Keratinocyte (primary cell): Measurements from ENCODE around the gene GRIA1. TPM values are rescaled to one million over a fixed set of nuclear protein-coding genes. Genes with fewer than 3 reads are reported as not detected.

Source experiments
- DNase-seq: peaks from one replicate; pipeline ENCODE4 v3.0.0-alpha.2; 2011; ENCODE audit warnings: low read depth, missing footprints, low spot score
- FAIRE-seq: peaks from 2 replicates; lab custom pipeline; 2011; peaks lifted over from hg19 to GRCh38; lab: Jason Lieb, UNC
- H2AFZ ChIP-seq: 2 replicates; pipeline ENCODE4 v1.6.0; 2012; ENCODE audit warnings: low read length, control low read depth, inconsistent platforms; ENCODE audit not compliant: control insufficient read depth
- H3K27ac ChIP-seq: 2 replicates; pipeline ENCODE4 v1.5.1; 2011; ENCODE audit warnings: low read length; ENCODE audit not compliant: control insufficient read depth, insufficient read depth
- H3K27me3 ChIP-seq: 3 replicates; pipeline ENCODE4 v1.6.0; 2011; ENCODE audit warnings: low read length; ENCODE audit not compliant: control insufficient read depth, insufficient read depth; ENCODE audit errors: extremely low read depth
- H3K36me3 ChIP-seq, 2 experiments: 2 replicates in 1 of 2; 3 replicates in 1 of 2; pipeline ENCODE4 v1.5.1; 2011; ENCODE audit warnings: low read length in 2 of 2, mild to moderate bottlenecking in 1 of 2; ENCODE audit not compliant: control insufficient read depth in 2 of 2, insufficient read depth in 2 of 2; ENCODE audit errors: extremely low read depth in 1 of 2
- H3K4me1 ChIP-seq: 3 replicates; pipeline ENCODE4 v1.5.1; 2011; ENCODE audit warnings: low read length; ENCODE audit not compliant: control insufficient read depth, insufficient read depth; ENCODE audit errors: extremely low read depth
- H3K4me2 ChIP-seq: 3 replicates; pipeline ENCODE4 v1.6.0; 2011; ENCODE audit warnings: low read depth, low read length; ENCODE audit not compliant: control insufficient read depth, insufficient read depth; ENCODE audit errors: extremely low read depth
- H3K4me3 ChIP-seq, 3 experiments: fragments of 200-600 bp in 1 of 3; sonication (generic) in 1 of 3; 2 replicates in 2 of 3; 3 replicates in 1 of 3; pipeline ENCODE4 v1.5.1; 2011 to 2016; ENCODE audit warnings: low read length in 3 of 3, mild to moderate bottlenecking in 3 of 3, control low read depth in 2 of 3, inconsistent platforms in 1 of 3, low read depth in 1 of 3, mixed read lengths in 1 of 3, mixed run types in 1 of 3, moderate library complexity in 1 of 3; ENCODE audit not compliant: control insufficient read depth in 2 of 3, insufficient read depth in 2 of 3; ENCODE audit errors: extremely low read depth in 1 of 3
- H3K79me2 ChIP-seq: 2 replicates; pipeline ENCODE4 v1.6.0; 2012; ENCODE audit warnings: low read length; ENCODE audit not compliant: control insufficient read depth, insufficient read depth
- H3K9ac ChIP-seq: 3 replicates; pipeline ENCODE4 v1.6.0; 2011; ENCODE audit warnings: low read length; ENCODE audit not compliant: control insufficient read depth, insufficient read depth; ENCODE audit errors: extremely low read depth
- H3K9me1 ChIP-seq: 3 replicates; pipeline ENCODE4 v1.6.0; 2011; ENCODE audit warnings: low read length; ENCODE audit not compliant: control insufficient read depth, insufficient read depth; ENCODE audit errors: extremely low read depth
- H3K9me3 ChIP-seq: 2 replicates; pipeline ENCODE4 v1.5.1; 2012; ENCODE audit warnings: low read depth, low read length; ENCODE audit not compliant: control insufficient read depth
- H4K20me1 ChIP-seq: 3 replicates; pipeline ENCODE4 v1.6.0; 2011; ENCODE audit warnings: low read length; ENCODE audit not compliant: control insufficient read depth, insufficient read depth; ENCODE audit errors: extremely low read depth
- CTCF ChIP-seq, 3 experiments: IDR thresholded peaks in 1 of 3; conservative IDR thresholded peaks in 1 of 3; optimal IDR thresholded peaks in 1 of 3; 2 replicates in 2 of 3; 3 replicates in 1 of 3; pipeline versions ENCODE3 to v1.5.1; 2011; ENCODE audit warnings: low read length in 3 of 3, mild to moderate bottlenecking in 3 of 3, moderate library complexity in 2 of 3, control low read depth in 1 of 3, inconsistent platforms in 1 of 3; ENCODE audit not compliant: insufficient read depth in 2 of 3; ENCODE audit errors: extremely low read depth in 1 of 3
- EZH2 ChIP-seq: IDR thresholded peaks from one replicate; pipeline ENCODE4 v1.6.1; 2012; ENCODE audit warnings: inconsistent platforms, mild to moderate bottlenecking, low read length, moderate library complexity
- dilution Hi-C: fragments of 300-500 bp; cut with MboI; formaldehyde crosslinking; loops from one replicate; pipeline ENCODE4 v1.7.0; 2020; ENCODE audit warnings: low sequenced_read_pairs; ENCODE audit not compliant: extremely low pct_ligation_motif_present
- polyA plus RNA-seq, 5 experiments: library from polyadenylated mRNA; depleted of rRNA in 3 of 5; stranded (reverse) in 3 of 5; stranded (forward) in 1 of 5; unstranded in 1 of 5; fragments of >200 nt; gene quantifications; 1 replicate in 1 of 5; 2 replicates in 3 of 5; 3 replicates in 1 of 5; pipeline versions ENCODE4 v1.2.1 to v1.2.3, GENCODE V29; 2011 to 2012; ENCODE audit warnings: missing spikeins in 2 of 5, low read depth in 1 of 5, low replicate concordance in 1 of 5

GRIA1 gene
- polyA plus RNA-seq, 1 donor (not counting 4 experiments of a cell fraction or from before 2014, with no cell fraction given) = not detected

GRCh38 chr5:153661897-153662296 lies 171.4 kb downstream of the GRIA1 start:
- peak; percentile 32 for DNase-seq
- H3K4me2 ChIP-seq = peak overlapping the region; percentile 31
- H3K9me1 ChIP-seq = no peaks in the 10 kb centered on the region
- dilution Hi-C loops = no loop called here
- no peaks in the 10 kb centered on the region for H3K9me3 ChIP-seq
- H3K79me2 ChIP-seq = no peaks in the 10 kb centered on the region
- H3K4me1 ChIP-seq = peaks cover 11% of the 10 kb centered on the region
- H3K36me3 ChIP-seq = no peaks in the 10 kb centered on the region
- H2AFZ ChIP-seq = peak overlapping the region; percentile 77
- no peak overlapping the region for H3K9ac ChIP-seq
- H3K27me3 ChIP-seq = no peaks in the 10 kb centered on the region
- no peaks in the 10 kb centered on the region for H4K20me1 ChIP-seq
- no peak overlapping the region for H3K27ac ChIP-seq
- FAIRE-seq = peak; percentile 76
- TF ChIP-seq CTCF (optimal IDR thresholded peaks at IDR 0.05 in 1 of 3, IDR thresholded peaks at IDR 0.05 in 1 of 3, conservative IDR thresholded peaks at IDR 0.05 in 1 of 3; ENCODE audit: extremely low read depth in 1 of 3, insufficient read depth in 2 of 3, low read length in 3 of 3) = no peak
- no peak for TF ChIP-seq EZH2
- no peak overlapping the region for H3K4me3 ChIP-seq

GRCh38 chr5:153670101-153670500 lies 179.6 kb downstream of the GRIA1 start:
- FAIRE-seq (peak; percentile 48), DNase-seq (peak; percentile 19)
- no peak overlapping the region for H2AFZ ChIP-seq
- TF ChIP-seq CTCF (optimal IDR thresholded peaks at IDR 0.05 in 1 of 3, IDR thresholded peaks at IDR 0.05 in 1 of 3, conservative IDR thresholded peaks at IDR 0.05 in 1 of 3; ENCODE audit: extremely low read depth in 1 of 3, insufficient read depth in 2 of 3, low read length in 3 of 3) = no peak
- no peak for TF ChIP-seq EZH2
- no peak overlapping the region for H3K4me3 ChIP-seq
- no peak overlapping the region for H3K4me2 ChIP-seq
- no peaks in the 10 kb centered on the region for H4K20me1 ChIP-seq
- H3K9me3 ChIP-seq = no peaks in the 10 kb centered on the region
- H3K9me1 ChIP-seq = no peaks in the 10 kb centered on the region
- no peak overlapping the region for H3K27ac ChIP-seq
- dilution Hi-C loops = no loop called here
- H3K4me1 ChIP-seq = peaks cover 3% of the 10 kb centered on the region
- no peaks in the 10 kb centered on the region for H3K79me2 ChIP-seq
- H3K27me3 ChIP-seq = no peaks in the 10 kb centered on the region
- H3K9ac ChIP-seq = no peak overlapping the region
- H3K36me3 ChIP-seq = no peaks in the 10 kb centered on the region
